Measurements from ENCODE around the gene GALNT10. TPM values are rescaled to one million over a fixed set of nuclear protein-coding genes. Genes with fewer than 3 reads are reported as not detected.

GALNT10 gene
- total RNA-seq, 2 donors from 2014 or later, result 32.2 to 44.1 TPM

- H3K36me3 Mint-ChIP-seq, result no peaks in the 10 kb centered on the region
- DNase-seq (ENCODE audit: low spot score) (no peak), ATAC-seq (peak; percentile 72 to 81)
- H3K27me3 Mint-ChIP-seq, result no peaks in the 10 kb centered on the region
- H3K4me3 Mint-ChIP-seq, result peak overlapping the region; percentile 64
- peak overlapping the region; percentile 64 to 90 for H3K27ac Mint-ChIP-seq
- H3K4me1 Mint-ChIP-seq (ENCODE audit: low read depth in 2 of 2), result peaks cover 51 to 62% of the 10 kb centered on the region in 2 donors
- H3K9me3 Mint-ChIP-seq, result no peaks in the 10 kb centered on the region
These were observed 12.1 kb downstream of the GALNT10 start for GRCh38 chr5:154202379-154203260.

GRCh38 chr5:154203798-154204578, 13.5 kb downstream of the GALNT10 start:
- no peaks in the 10 kb centered on the region for H3K9me3 Mint-ChIP-seq
- H3K4me1 Mint-ChIP-seq (ENCODE audit: low read depth in 2 of 2), result peaks cover 38 to 48% of the 10 kb centered on the region in 2 donors
- H3K27ac Mint-ChIP-seq, result peak overlapping the region; percentile 64 to 90
- H3K4me3 Mint-ChIP-seq, result peak overlapping the region; percentile 64
- ATAC-seq (no peak), DNase-seq (ENCODE audit: low spot score) (no peak)
- H3K36me3 Mint-ChIP-seq, result no peaks in the 10 kb centered on the region
- no peaks in the 10 kb centered on the region for H3K27me3 Mint-ChIP-seq

- no peak for DNase-seq (ENCODE audit: low spot score)
- H3K27ac Mint-ChIP-seq, result peak overlapping the region in 1 of 2 donors; percentile 81
- H3K4me1 Mint-ChIP-seq (ENCODE audit: low read depth in 2 of 2), result peaks cover 37 to 46% of the 10 kb centered on the region in 2 donors
- H3K9me3 Mint-ChIP-seq, result no peaks in the 10 kb centered on the region
- H3K27me3 Mint-ChIP-seq, result no peaks in the 10 kb centered on the region
- H3K4me3 Mint-ChIP-seq, result no peak overlapping the region
- no peak for ATAC-seq
- H3K36me3 Mint-ChIP-seq, result peaks cover 5% of the 10 kb centered on the region
These were observed 15.0 kb downstream of the GALNT10 start for GRCh38 chr5:154205441-154206117.

DNA sequence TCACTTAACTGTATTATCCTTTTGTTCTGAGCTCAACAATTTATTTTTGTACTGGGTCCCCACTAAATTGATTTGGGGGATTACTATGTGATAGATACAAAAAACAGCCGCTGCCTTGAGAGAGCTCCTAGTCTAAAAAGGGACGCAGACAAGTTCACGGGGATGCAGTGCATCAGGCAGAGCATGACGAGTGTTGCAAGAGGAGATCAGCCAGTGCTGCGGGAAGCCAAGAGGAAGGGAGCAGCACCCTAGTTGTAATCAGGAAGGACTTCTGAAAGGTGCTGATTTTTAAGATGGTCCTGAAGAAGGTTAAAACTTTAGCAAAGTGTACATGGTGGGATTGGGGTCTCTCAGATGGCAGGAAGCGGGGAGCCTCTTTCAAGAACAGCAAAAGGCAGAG, 15.8 kb downstream of the GALNT10 start:
- Mint-ChIP-seq H3K27ac (peak overlapping the region in 1 of 2 donors; percentile 81), H3K27me3 (no peaks in the 10 kb centered on the region), H3K4me3 (no peak overlapping the region), H3K4me1 (ENCODE audit: low read depth in 2 of 2) (peaks cover 38 to 46% of the 10 kb centered on the region in 2 donors), H3K9me3 (no peaks in the 10 kb centered on the region), H3K36me3 (peaks cover 7% of the 10 kb centered on the region)
- DNase-seq (ENCODE audit: low spot score) (no peak), ATAC-seq (no peak)

GRCh38 chr5:154207204-154207603, 16.7 kb downstream of the GALNT10 start:
- Mint-ChIP-seq H3K27me3 (no peaks in the 10 kb centered on the region), H3K36me3 (peaks cover 7% of the 10 kb centered on the region), H3K4me3 (no peak overlapping the region), H3K9me3 (no peaks in the 10 kb centered on the region), H3K27ac (peak overlapping the region in 1 of 2 donors; percentile 13), H3K4me1 (ENCODE audit: low read depth in 2 of 2) (peaks cover 42 to 47% of the 10 kb centered on the region in 2 donors)
- ATAC-seq (no peak), DNase-seq (ENCODE audit: low spot score) (no peak)

GRCh38 chr5:154209591-154210081, 19.1 kb downstream of the GALNT10 start:
- Mint-ChIP-seq H3K4me1 (ENCODE audit: low read depth in 2 of 2) (peaks cover 33 to 36% of the 10 kb centered on the region in 2 donors), H3K4me3 (no peak overlapping the region), H3K27me3 (no peaks in the 10 kb centered on the region), H3K27ac (no peak overlapping the region), H3K36me3 (peaks cover 7% of the 10 kb centered on the region), H3K9me3 (no peaks in the 10 kb centered on the region)
- DNase-seq (ENCODE audit: low spot score) (no peak), ATAC-seq (no peak)

GRCh38 chr5:154210163-154210562, 19.6 kb downstream of the GALNT10 start:
- ATAC-seq (no peak), DNase-seq (ENCODE audit: low spot score) (no peak)
- H3K27ac Mint-ChIP-seq, result peak overlapping the region in 1 of 2 donors; percentile 48
- no peaks in the 10 kb centered on the region for H3K27me3 Mint-ChIP-seq
- H3K4me1 Mint-ChIP-seq (ENCODE audit: low read depth in 2 of 2), result peaks cover 31 to 35% of the 10 kb centered on the region in 2 donors
- no peak overlapping the region for H3K4me3 Mint-ChIP-seq
- H3K36me3 Mint-ChIP-seq, result peaks cover 7% of the 10 kb centered on the region
- H3K9me3 Mint-ChIP-seq, result no peaks in the 10 kb centered on the region

DNA sequence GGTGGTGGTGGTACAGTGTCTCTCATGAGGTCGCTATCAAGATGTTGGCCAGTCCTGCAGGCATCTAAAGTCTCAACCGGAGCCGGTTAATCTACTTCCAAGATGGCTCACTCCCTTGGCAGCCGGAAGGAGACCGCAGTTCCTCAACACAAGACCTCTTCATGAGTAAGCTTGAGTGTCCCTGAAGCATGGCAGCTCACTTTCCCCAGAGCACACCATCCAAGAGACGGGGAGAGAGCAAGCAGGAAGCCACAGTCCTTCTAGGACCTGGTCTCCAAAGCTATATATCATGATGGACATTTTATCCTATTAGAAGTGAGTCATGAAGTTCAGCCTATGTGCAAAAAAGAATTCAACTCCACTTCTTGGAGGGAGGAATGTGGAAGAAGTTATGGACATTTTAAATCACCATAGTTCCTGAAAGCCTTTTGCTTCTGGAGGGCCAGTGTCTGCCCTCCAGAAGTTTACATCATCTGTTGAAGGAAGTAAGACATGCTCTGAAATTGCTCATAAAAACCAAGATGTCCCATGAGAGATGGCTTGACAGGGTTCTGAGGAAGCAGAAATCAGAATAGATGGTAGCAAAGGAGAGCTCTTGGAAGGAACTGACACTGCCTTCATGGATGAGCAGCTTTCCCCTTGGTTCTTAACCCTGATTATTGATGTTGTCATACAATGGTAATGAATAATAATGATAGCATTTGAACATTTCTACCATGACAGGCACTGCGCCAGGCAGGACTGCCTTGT, 21.3 kb downstream of the GALNT10 start:
- no peak for ATAC-seq
- H3K4me1 Mint-ChIP-seq (ENCODE audit: low read depth in 2 of 2), result peaks cover 33 to 46% of the 10 kb centered on the region in 2 donors
- no peak overlapping the region for H3K4me3 Mint-ChIP-seq
- H3K27ac Mint-ChIP-seq, result peak overlapping the region; percentile 28 to 55
- DNase-seq (ENCODE audit: low spot score), result no peak
- H3K9me3 Mint-ChIP-seq, result no peaks in the 10 kb centered on the region
- H3K27me3 Mint-ChIP-seq, result no peaks in the 10 kb centered on the region
- peaks cover 7% of the 10 kb centered on the region for H3K36me3 Mint-ChIP-seq

DNA sequence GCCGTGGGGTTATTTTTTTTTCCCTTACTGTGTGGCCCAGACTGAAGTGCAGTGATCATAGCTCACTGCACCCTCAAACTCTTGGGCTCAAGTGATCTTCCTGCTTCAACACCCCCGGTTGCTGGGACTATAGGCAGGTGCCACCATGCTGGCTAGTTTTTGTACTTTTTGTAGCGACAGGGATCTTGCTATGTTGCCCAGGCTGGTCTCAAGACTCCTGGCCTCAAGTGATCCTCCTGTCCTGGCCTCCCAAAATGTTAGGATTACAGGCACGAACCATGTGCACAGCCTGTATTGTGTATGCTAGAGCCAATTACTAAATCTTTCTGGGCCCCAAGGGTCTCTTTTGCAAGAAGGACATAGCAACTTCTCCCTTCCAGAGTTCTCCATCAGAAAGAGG, 23.1 kb downstream of the GALNT10 start:
- DNase-seq (ENCODE audit: low spot score) (no peak), ATAC-seq (no peak)
- H3K27ac Mint-ChIP-seq, result peak overlapping the region; percentile 94 to 95
- H3K4me1 Mint-ChIP-seq (ENCODE audit: low read depth in 2 of 2), result peaks cover 34 to 56% of the 10 kb centered on the region in 2 donors
- no peaks in the 10 kb centered on the region for H3K9me3 Mint-ChIP-seq
- H3K27me3 Mint-ChIP-seq, result no peaks in the 10 kb centered on the region
- H3K36me3 Mint-ChIP-seq, result peaks cover 7% of the 10 kb centered on the region
- H3K4me3 Mint-ChIP-seq, result peak overlapping the region; percentile 74

GRCh38 chr5:154214371-154215106, 24.0 kb downstream of the GALNT10 start:
- peak overlapping the region; percentile 74 for H3K4me3 Mint-ChIP-seq

DNA sequence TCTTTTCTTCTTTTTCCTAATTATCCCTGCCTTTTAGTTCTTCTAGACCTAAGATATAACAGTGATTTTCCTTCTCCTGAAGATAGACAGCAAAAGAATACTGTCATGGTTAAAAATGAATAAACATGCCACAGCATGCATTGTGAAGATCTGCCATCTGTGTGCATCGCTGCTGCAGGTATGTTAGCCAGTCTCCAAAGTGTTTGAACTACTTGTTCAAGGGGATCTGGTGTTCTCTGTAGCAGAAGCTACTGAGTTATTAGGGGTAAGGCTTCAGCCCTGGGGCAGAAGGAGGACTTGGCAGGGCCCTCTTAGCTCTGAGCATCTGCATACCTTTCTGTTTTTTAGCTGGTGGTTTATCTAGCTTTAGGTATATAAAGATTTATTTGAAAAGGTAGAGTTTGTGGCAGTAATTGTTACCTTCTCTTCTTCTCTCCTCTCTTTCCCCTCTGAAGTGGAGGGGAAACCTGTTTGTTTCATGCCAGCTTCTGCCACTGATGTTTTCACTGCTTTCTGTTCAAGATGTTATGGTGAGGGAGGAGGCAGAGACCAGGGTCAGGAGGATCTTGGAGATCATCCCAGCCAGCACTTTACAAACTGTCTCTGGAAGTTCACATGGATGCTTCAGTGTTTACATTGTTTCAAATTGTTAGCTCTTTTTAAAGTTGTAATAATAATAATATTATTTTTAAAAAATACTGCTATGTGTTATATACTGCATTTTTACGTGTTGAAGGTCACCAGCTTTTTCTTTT, 25.2 kb downstream of the GALNT10 start:
- H3K36me3 Mint-ChIP-seq, result peaks cover under 1% of the 10 kb centered on the region
- H3K4me1 Mint-ChIP-seq (ENCODE audit: low read depth in 2 of 2), result peaks cover 41 to 61% of the 10 kb centered on the region in 2 donors
- H3K27me3 Mint-ChIP-seq, result no peaks in the 10 kb centered on the region
- peak overlapping the region; percentile 94 to 95 for H3K27ac Mint-ChIP-seq
- no peaks in the 10 kb centered on the region for H3K9me3 Mint-ChIP-seq
- peak overlapping the region; percentile 36 for H3K4me3 Mint-ChIP-seq
- DNase-seq (ENCODE audit: low spot score), result no peak
- ATAC-seq, result no peak

More at GRCh38 chr5:154214371-154215106, 24.0 kb downstream of the GALNT10 start:
- Mint-ChIP-seq H3K27ac (peak overlapping the region; percentile 94 to 95), H3K36me3 (peaks cover 7% of the 10 kb centered on the region), H3K4me1 (ENCODE audit: low read depth in 2 of 2) (peaks cover 38 to 62% of the 10 kb centered on the region in 2 donors), H3K9me3 (no peaks in the 10 kb centered on the region), H3K27me3 (no peaks in the 10 kb centered on the region)
- DNase-seq (ENCODE audit: low spot score), result no peak
- peak; percentile 95 to 96 for ATAC-seq

GRCh38 chr5:154217462-154217861, 26.9 kb downstream of the GALNT10 start:
- H3K4me3 Mint-ChIP-seq, result peak overlapping the region; percentile 44

More at GRCh38 chr5:154217462-154217861, 26.9 kb downstream of the GALNT10 start:
- Mint-ChIP-seq H3K27me3 (no peaks in the 10 kb centered on the region), H3K36me3 (no peaks in the 10 kb centered on the region), H3K4me1 (ENCODE audit: low read depth in 2 of 2) (peaks cover 45 to 65% of the 10 kb centered on the region in 2 donors), H3K27ac (peak overlapping the region; percentile 29 to 53), H3K9me3 (no peaks in the 10 kb centered on the region)
- ATAC-seq (no peak), DNase-seq (ENCODE audit: low spot score) (no peak)
